GM10248 (cell line): Measurements from ENCODE around the gene RPL37A.

Experiments used
- CTCF ChIA-PET: fragments of 300-600 bp; sonication (Branson Sonifier 250); formaldehyde crosslinking; extraction: SDS; loops from one replicate; lab custom pipeline; 2021; ENCODE audit warnings: antibody characterized with exemption; lab: Yijun Ruan, JAX
- POLR2A ChIA-PET: fragments of 350-650 bp; sonication (Branson Sonifier 250); formaldehyde crosslinking; extraction: SDS; loops from one replicate; lab custom pipeline; 2020; ENCODE audit warnings: antibody characterized with exemption; lab: Yijun Ruan, JAX
- DNase-seq: peaks from one replicate; pipeline ENCODE4 v3.0.0; 2012; ENCODE audit errors: extremely low spot score
- CTCF ChIP-seq: IDR thresholded peaks from 2 replicates; pipeline ENCODE4 v1.5.1; 2012; ENCODE audit warnings: mild to moderate bottlenecking, low read depth; ENCODE audit errors: extremely low read depth, missing control alignments, control extremely low read depth

The RPL37A gene

GRCh38 chr2:216519154-216519762, 20.6 kb downstream of the RPL37A start:
- POLR2A ChIA-PET = no interaction called here
- CTCF ChIA-PET = interaction anchor here (0.6 to 13.2 kb wide), 29 partner anchors 10 to 405 kb away, joined by 3 to 325 read pairs (median 3); partner anchors contain the start of gene RPL37A
- peak; percentile 65 for DNase-seq
- peak; percentile 60 for TF ChIP-seq CTCF

- CTCF ChIA-PET = interaction anchor here (0.9 to 13.2 kb wide), 19 partner anchors 11 to 406 kb away, joined by 3 to 325 read pairs (median 4); partner anchors contain the start of gene RPL37A
Observed at GRCh38 chr2:216520112-216520511, 21.5 kb downstream of the RPL37A start.

GRCh38 chr2:216522892-216523502, 24.4 kb downstream of the RPL37A start:
- no peak for TF ChIP-seq CTCF
- POLR2A ChIA-PET = no interaction called here
- CTCF ChIA-PET = interaction anchor here (1.1 to 13.2 kb wide), 3 partner anchors 10 to 142 kb away, joined by 3 to 325 read pairs (median 4); no protein-coding TSS in a partner anchor
- no peak for DNase-seq

More at GRCh38 chr2:216520112-216520511, 21.5 kb downstream of the RPL37A start:
- no peak for TF ChIP-seq CTCF
- no peak for DNase-seq
- POLR2A ChIA-PET = no interaction called here

- ChIA-PET POLR2A (no interaction called here), CTCF (interaction anchor here (1.2 to 13.2 kb wide), 4 partner anchors 8 to 139 kb away, joined by 3 to 325 read pairs (median 8); no protein-coding TSS in a partner anchor)
- no peak for DNase-seq
- no peak for TF ChIP-seq CTCF
Observed at GRCh38 chr2:216525972-216526371, 27.3 kb downstream of the RPL37A start.

- ChIA-PET CTCF (interaction anchor here (1.2 to 13.2 kb wide), 3 partner anchors 9 to 138 kb away, joined by 3 to 325 read pairs (median 5); no protein-coding TSS in a partner anchor), POLR2A (interaction anchor here (0.6 kb wide), 1 partner anchor 68 kb away, joined by 8 read pairs; no protein-coding TSS in a partner anchor)
- TF ChIP-seq CTCF = no peak
- DNase-seq = no peak
Observed at GRCh38 chr2:216526939-216527338, 28.3 kb downstream of the RPL37A start.

- POLR2A ChIA-PET = no interaction called here
- no peak for DNase-seq
- CTCF ChIA-PET = interaction anchor here (1.6 to 13.2 kb wide), 2 partner anchors 9 to 137 kb away, joined by 5 to 325 read pairs; no protein-coding TSS in a partner anchor
- no peak for TF ChIP-seq CTCF
Observed at GRCh38 chr2:216527600-216527999, 29.0 kb downstream of the RPL37A start.
